Anterior cingulate cortex (tissue), 58 donors: ENCODE results near the gene FANCG.

Source experiments
- DNase-seq, 58 donors: peaks; one replicate each; lab custom pipeline; 2025; lab: John Stamatoyannopoulos, UW

The FANCG gene

DNA sequence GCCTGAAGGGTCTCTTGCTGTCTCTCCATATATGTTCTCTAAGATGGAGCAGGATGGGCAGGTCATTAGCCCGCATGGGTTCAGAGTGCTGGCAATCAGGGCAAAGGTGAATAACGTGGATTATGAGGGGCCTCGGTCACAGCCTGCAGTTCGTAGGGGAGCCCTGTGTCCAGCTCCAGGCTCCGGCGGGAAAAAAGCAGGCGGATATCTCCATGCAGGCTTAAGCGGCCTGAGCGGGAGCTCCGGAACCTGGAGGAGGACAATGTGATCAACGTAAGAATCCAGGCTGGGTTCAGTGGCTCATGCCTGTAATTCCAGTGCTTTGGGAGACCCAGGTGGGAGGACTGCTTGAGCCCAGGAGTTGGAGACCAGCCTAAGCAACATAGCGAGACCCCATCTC is 25.4 kb upstream of the FANCG start:
- no peak for DNase-seq

DNA sequence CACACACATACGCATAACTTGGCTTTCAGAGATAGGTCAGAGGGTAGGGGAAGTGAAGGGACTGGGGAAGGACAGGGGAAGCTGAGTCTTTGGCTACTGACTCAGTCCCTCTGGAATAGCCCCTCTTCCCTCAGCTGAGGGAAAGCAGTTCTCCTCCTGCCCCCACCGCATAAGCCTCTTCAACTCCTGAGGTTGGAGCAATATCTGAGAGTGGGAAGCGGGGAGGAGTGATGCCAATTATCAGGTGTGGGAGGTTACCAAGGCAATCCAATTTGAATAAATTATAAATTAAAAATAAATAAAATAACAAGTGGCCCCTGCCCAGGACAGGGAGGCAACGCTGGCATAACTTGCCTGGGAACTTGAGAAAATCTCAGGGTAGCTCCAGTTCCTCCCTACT is 24.8 kb upstream of the FANCG start:
- DNase-seq: no peak

DNA sequence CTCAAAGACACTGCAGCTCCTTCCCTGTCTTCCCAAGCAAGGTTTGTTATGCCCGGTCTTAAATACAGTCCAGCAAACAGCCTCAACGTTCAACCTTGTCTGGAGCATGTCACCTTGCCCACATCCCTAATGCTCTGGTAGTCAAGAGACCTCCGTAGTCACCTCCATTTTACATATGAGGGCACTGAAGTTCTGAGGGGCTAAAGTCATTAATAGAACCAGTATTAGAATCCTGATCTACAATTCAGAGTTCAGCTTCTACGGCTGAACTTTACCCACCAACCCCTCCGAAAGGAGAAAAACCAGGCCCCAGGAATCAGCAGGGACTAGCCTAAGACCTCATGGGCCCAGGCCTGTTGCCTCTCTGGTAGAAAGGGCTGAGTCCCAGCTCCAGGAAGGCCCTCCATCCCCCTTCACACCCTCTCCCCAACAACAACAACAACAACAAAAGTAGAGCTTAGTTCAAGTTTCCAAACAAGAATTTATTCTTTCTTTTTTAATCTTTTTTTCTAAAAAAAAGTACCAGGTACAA is 24.0 kb upstream of the FANCG start:
- DNase-seq: no peak

GRCh38 chr9:35102769-35103659 is 23.3 kb upstream of the FANCG start, which contains the start of gene STOML2:
Gene STOML2 (minus strand): TSS chr9:35103131. CDS start chr9:35103094, 37 bp downstream.
- DNase-seq: peak; percentile 62 to 98 (median 93)

- peak in 5 of 58 donors; percentile 43 to 61 (median 46) for DNase-seq
These were observed 22.7 kb upstream of the FANCG start for GRCh38 chr9:35102465-35102768.

- no peak for DNase-seq
These were observed 17.8 kb upstream of the FANCG start for GRCh38 chr9:35097573-35097972.

GRCh38 chr9:35096035-35096849 is 16.5 kb upstream of the FANCG start, which contains the start of gene PIGO:
Gene PIGO (minus strand): TSS chr9:35096591. CDS start chr9:35095565, 1,026 bp downstream.
- DNase-seq: peak; percentile 30 to 91 (median 79)

DNA sequence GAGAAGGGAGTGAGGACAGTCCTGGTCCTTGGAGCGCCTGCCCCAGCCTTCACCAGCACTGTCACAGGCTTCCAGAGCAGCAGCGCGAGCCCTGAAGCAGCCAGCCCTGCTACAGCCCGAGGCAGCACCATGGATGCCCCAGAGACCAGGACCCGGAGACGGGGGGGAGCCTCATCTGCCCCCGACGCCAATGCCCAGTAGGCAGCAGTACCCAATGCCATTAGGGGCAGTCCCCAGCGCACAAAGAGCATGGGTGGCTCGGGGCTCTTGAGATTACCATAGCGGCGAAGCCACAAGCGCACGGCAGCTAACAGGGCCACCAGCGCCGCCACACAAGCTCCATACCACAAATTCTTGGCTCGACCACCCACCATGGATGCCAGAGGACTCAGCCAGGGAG is 11.8 kb upstream of the FANCG start:
- no peak for DNase-seq

GRCh38 chr9:35089434-35089833 is 9.7 kb upstream of the FANCG start:
- no peak for DNase-seq

- DNase-seq: no peak
These were observed 5.3 kb upstream of the FANCG start for GRCh38 chr9:35085078-35085477.

DNA sequence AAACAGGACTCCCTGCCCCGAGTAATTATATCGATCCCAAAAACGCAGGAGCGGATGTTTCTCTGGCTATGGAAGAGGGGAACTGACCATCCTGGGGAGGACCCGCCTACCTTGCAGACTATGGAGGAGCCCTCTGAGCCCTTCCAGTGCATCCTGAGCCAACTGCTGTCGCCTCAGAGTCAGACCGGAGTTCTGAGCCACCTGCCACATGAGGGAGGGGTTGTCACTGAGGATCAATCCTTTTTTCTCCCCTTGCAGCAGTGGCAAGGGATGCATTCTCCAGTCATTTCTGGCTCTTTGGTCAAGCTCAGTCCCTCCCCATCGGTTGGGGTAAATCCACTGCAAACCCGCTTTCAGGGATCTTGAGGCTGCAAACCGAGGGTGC is 709 bp downstream of the FANCG start:
- no peak for DNase-seq

DNA sequence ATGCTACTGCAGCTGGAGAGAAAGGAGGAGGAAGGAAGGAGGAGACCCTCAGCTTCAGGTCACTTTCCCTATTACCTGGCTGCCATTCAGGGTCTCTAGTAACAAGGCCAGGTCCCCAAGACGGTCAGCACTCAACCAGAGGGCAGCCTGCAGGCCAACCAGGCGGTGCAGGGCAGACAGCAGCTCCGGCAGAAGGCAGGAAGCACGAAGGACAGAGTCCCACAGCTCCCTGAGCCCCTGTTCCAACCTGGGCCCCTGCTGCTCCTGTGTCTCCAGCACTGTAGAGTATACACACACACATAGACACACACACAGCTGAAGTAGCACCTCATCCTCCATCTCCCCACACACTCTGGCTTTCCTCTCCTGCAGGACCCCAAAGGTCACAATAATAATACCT is 1.7 kb downstream of the FANCG start:
- no peak for DNase-seq

DNA sequence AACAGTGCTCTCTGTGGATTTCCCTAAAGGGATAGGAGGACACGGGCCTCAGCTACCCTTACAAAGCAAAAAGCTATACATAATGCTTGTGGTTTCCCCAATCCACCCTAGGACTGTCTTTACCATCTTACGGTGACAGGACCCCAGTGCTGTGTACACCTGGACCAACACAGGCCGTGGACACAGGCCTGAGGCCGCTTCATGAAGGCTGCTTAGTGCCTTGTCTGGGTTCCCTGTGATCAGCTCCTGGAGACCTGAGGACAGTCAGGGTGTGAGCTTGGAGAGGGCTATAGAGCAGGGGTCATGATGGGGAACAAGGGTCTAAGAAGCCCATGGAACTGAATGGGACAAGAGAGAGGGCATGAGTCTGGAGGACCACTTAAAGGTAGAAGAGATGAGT is 2.9 kb downstream of the FANCG start:
- DNase-seq: no peak

GRCh38 chr9:35075358-35075757 is 4.4 kb downstream of the FANCG start:
- DNase-seq: no peak

DNA sequence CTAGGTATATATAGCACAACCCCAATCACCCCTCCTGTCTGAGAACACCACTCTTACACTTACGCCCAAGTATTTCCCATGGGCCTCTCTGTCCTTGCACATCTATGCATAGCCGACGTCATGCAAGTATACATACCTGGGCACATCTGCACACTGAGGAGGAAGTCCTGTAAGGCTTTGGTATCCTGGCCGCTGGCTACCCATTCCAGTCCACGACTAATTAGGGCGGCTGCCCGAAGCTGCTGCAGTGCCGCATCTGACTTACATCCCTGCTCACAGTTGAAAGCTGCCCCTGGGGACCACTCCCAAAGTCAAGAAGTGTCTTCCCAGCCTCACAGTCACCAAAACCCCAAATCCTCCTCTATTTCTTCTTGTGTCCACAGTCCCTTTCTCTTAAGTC is 5.0 kb downstream of the FANCG start:
- no peak for DNase-seq

DNA sequence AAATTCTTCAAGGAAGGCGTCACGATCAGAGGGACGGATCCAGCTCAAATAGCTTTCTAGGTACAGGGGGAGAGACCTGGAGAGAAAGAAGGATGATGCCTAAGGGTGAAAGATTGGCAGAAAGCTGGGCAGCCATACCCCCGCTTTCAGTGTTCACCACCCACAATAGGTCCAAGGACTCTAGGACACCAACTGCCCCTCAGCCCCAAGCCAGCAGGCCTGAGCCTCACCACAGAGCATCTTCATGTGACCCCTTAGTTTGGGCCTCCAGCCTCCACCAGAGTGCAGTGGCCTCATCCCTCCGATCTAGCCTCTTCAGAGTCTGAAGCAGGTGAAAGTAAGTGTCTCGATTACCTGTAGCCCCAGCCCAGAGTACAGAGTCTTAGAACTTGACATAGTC is 5.6 kb downstream of the FANCG start:
- no peak for DNase-seq

GRCh38 chr9:35073279-35073612 is 6.5 kb downstream of the FANCG start:
- DNase-seq: no peak

- peak; percentile 86 to 100 (median 98) for DNase-seq
These were observed 7.1 kb downstream of the FANCG start, which contains the start of gene VCP for GRCh38 chr9:35072461-35073278. Gene VCP (minus strand): TSS chr9:35072625. CDS start chr9:35072353, 272 bp downstream.

GRCh38 chr9:35071814-35072460 is 7.8 kb downstream of the FANCG start:
- DNase-seq: peak in 57 of 58 donors; percentile 4 to 81 (median 67)
